ENCODE results near the gene NUMA1. TPM values are rescaled to one million over a fixed set of nuclear protein-coding genes. Genes with fewer than 3 reads are reported as not detected.

The NUMA1 gene
- polyA plus RNA-seq, 3 donors = 4.1 to 91.2 (median 12.4) TPM

- no peak overlapping the region for H3K4me3 ChIP-seq (replicated peaks in 1 of 3; ENCODE audit: low read depth in 2 of 3, low read length in 3 of 3)
- intact Hi-C loops (cut with micrococcal nuclease) = no loop called here
- peak overlapping the region in 5 of 7 donors; percentile 15 to 56 (median 23) for H3K27ac Mint-ChIP-seq
These were observed 76.6 kb downstream of the NUMA1 start for GRCh38 chr11:72003776-72004171.

More at GRCh38 chr11:72003776-72004171, 76.6 kb downstream of the NUMA1 start:
- H3K27me3 ChIP-seq (ENCODE audit: control insufficient read depth in 2 of 2, insufficient read depth in 2 of 2, low read length in 2 of 2) = no peaks in the 10 kb centered on the region
- DNase-seq = no peak
- TF ChIP-seq CTCF (IDR thresholded peaks at IDR 0.05) = no peak
- peaks cover 82 to 91% of the 10 kb centered on the region in 2 donors for H3K36me3 ChIP-seq (replicated peaks in 1 of 2; ENCODE audit: control insufficient read depth in 1 of 2, insufficient read depth in 2 of 2, low read length in 2 of 2)
- H3K79me2 ChIP-seq (ENCODE audit: insufficient read depth, low read length) = no peaks in the 10 kb centered on the region
- WGBS (ENCODE audit: insufficient coverage) = 92% methylated on average over 13 of the region's 20 CpGs
- Mint-ChIP-seq H3K36me3 (peaks cover 89 to 95% of the 10 kb centered on the region in 2 donors), H3K9me3 (peaks cover 0 to 4% (median 0%) of the 10 kb centered on the region in 7 donors), H3K4me3 (no peak overlapping the region), H3K27me3 (ENCODE audit: low read depth in 3 of 3) (peaks cover 0 to 2% (median 0%) of the 10 kb centered on the region in 3 donors), H3K4me1 (peaks cover 11% of the 10 kb centered on the region)
- no peak overlapping the region for H3K9ac ChIP-seq (ENCODE audit: insufficient read depth, low read length, poor library complexity, severe bottlenecking)
- H4K20me1 ChIP-seq (ENCODE audit: insufficient read depth, low read length) = peaks cover 38% of the 10 kb centered on the region
- peak overlapping the region in 1 of 2 donors; percentile 16 for H3K27ac ChIP-seq (ENCODE audit: low read depth in 1 of 2, low read length in 2 of 2)
- H3K4me1 ChIP-seq (ENCODE audit: control insufficient read depth in 1 of 2, insufficient read depth in 2 of 2, low read length in 2 of 2) = peaks cover 10 to 11% of the 10 kb centered on the region in 2 donors
- H3K9me3 ChIP-seq (replicated peaks in 1 of 2; ENCODE audit: control insufficient read depth in 1 of 2, insufficient read depth in 1 of 2, low read length in 2 of 2) = no peaks in the 10 kb centered on the region
- H2AFZ ChIP-seq (ENCODE audit: insufficient read depth, low read depth, low read length, poor library complexity, severe bottlenecking) = no peak overlapping the region
- H3K4me2 ChIP-seq (replicated peaks; ENCODE audit: extremely low read depth, low read length, poor library complexity, severe bottlenecking) = no peak overlapping the region
